ENCODE data around the gene PRICKLE4.

DNA sequence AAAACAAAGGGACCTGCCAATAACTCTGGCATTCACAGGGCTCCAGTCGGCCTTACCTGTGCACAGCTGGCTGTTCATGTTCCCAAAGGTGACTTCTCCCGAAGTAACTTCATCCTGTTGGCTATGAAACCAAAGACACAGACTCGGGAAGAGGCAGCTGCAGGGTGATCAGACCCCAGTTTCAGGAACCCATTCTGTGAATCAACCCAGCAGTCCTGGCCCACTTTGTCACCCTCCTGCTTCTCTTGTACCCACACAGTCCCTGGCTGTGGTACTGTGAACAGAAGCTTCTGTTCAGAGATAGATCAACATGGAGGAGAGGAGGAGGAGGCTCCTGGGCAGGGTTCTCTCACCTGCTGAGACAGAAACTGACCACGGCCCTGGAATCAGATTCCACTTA lies 24.7 kb upstream of the PRICKLE4 start:
- TF ChIP-seq, protein P1, sequence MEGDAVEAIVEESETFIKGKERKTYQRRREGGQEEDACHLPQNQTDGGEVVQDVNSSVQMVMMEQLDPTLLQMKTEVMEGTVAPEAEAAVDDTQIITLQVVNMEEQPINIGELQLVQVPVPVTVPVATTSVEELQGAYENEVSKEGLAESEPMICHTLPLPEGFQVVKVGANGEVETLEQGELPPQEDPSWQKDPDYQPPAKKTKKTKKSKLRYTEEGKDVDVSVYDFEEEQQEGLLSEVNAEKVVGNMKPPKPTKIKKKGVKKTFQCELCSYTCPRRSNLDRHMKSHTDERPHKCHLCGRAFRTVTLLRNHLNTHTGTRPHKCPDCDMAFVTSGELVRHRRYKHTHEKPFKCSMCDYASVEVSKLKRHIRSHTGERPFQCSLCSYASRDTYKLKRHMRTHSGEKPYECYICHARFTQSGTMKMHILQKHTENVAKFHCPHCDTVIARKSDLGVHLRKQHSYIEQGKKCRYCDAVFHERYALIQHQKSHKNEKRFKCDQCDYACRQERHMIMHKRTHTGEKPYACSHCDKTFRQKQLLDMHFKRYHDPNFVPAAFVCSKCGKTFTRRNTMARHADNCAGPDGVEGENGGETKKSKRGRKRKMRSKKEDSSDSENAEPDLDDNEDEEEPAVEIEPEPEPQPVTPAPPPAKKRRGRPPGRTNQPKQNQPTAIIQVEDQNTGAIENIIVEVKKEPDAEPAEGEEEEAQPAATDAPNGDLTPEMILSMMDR (conservative IDR thresholded peaks at IDR 0.05; ENCODE audit: low read length), result no peak
- no peak for TF ChIP-seq EZH2phosphoT487 (IDR thresholded peaks at IDR 0.05; ENCODE audit: borderline replicate concordance, low read depth, low read length)

All from OCI-LY7 (cell line).